HG03457 (cell line): Measurements from ENCODE around the gene CNTN6.

Source experiments
- ATAC-seq: cut with Tn5 transposase; IDR thresholded peaks from one replicate; pipeline ENCODE4 v1.9.1; 2021; ENCODE audit warnings: moderate number of reproducible peaks; ENCODE audit not compliant: unreplicated experiment

CNTN6 gene

GRCh38 chr3:1092771-1093170, at the start of gene CNTN6:
CNTN6 (plus strand) TSS chr3:1093024; CDS start chr3:1148009, 54,985 bp downstream.
- ATAC-seq, result no peak

GRCh38 chr3:1048558-1048957, 44.3 kb upstream of the CNTN6 start:
- ATAC-seq, result no peak

- no peak for ATAC-seq
Observed at GRCh38 chr3:1055870-1056269, 37.0 kb upstream of the CNTN6 start.

- no peak for ATAC-seq
Observed at GRCh38 chr3:1056744-1057143, 36.1 kb upstream of the CNTN6 start.

GRCh38 chr3:1057436-1057835, 35.4 kb upstream of the CNTN6 start:
- ATAC-seq, result no peak

GRCh38 chr3:1068985-1069384, 23.8 kb upstream of the CNTN6 start:
- ATAC-seq, result no peak

- no peak for ATAC-seq
Observed at GRCh38 chr3:1072041-1072440, 20.8 kb upstream of the CNTN6 start.

GRCh38 chr3:1079662-1080061, 13.2 kb upstream of the CNTN6 start:
- ATAC-seq, result no peak

GRCh38 chr3:1082108-1082507, 10.7 kb upstream of the CNTN6 start:
- ATAC-seq, result no peak

- no peak for ATAC-seq
Observed at GRCh38 chr3:1087066-1087560, 5.7 kb upstream of the CNTN6 start.

- no peak for ATAC-seq
Observed at GRCh38 chr3:1088503-1088902, 4.3 kb upstream of the CNTN6 start.

GRCh38 chr3:1091286-1091685, 1.5 kb upstream of the CNTN6 start:
- ATAC-seq, result no peak

- ATAC-seq, result no peak
Observed at GRCh38 chr3:1092061-1092460, 763 bp upstream of the CNTN6 start.

- no peak for ATAC-seq
Observed at GRCh38 chr3:1093217-1093616, 393 bp downstream of the CNTN6 start.

- ATAC-seq, result no peak
Observed at GRCh38 chr3:1103525-1103924, 10.7 kb downstream of the CNTN6 start.

GRCh38 chr3:1117843-1118473, 25.1 kb downstream of the CNTN6 start:
- no peak for ATAC-seq

- no peak for ATAC-seq
Observed at GRCh38 chr3:1131166-1131565, 38.3 kb downstream of the CNTN6 start.

GRCh38 chr3:1135194-1135593, 42.4 kb downstream of the CNTN6 start:
- ATAC-seq, result no peak

- no peak for ATAC-seq
Observed at GRCh38 chr3:1138036-1138435, 45.2 kb downstream of the CNTN6 start.

GRCh38 chr3:1139071-1139470, 46.2 kb downstream of the CNTN6 start:
- ATAC-seq, result no peak

- ATAC-seq, result no peak
Observed at GRCh38 chr3:1147326-1147725, 54.5 kb downstream of the CNTN6 start.

GRCh38 chr3:1147819-1148218, 55.0 kb downstream of the CNTN6 start:
- ATAC-seq, result no peak

GRCh38 chr3:1164101-1164500, 71.3 kb downstream of the CNTN6 start:
- no peak for ATAC-seq
